Upper lobe of left lung (tissue), 4 donors: Measurements from ENCODE around the gene SATB2.

Experiments used
- CTCF ChIP-seq, 6 experiments: fragments of 450-650 bp in 4 of 6; fragments of 200-600 bp in 2 of 6; sonication (generic) in 2 of 6; IDR thresholded peaks; one replicate each; pipeline ENCODE4 v1.5.1; 2016 to 2019; ENCODE audit warnings: antibody characterized with exemption in 6 of 6
- POLR2A ChIP-seq, 4 donors: fragments of 450-650 bp; IDR thresholded peaks; one replicate each; pipeline ENCODE4 v1.5.1; 2016 to 2017; ENCODE audit warnings: antibody characterized with exemption in 4 of 4, mild to moderate bottlenecking in 2 of 4

- TF ChIP-seq POLR2A (IDR thresholded peaks at IDR 0.05) (no peak), CTCF (IDR thresholded peaks at IDR 0.05) (no peak)
These were observed 15.6 kb downstream of the SATB2 start for GRCh38 chr2:199442173-199442572.
